ENCODE measurements around the gene CREBL2. TPM values are rescaled to one million over a fixed set of nuclear protein-coding genes. Genes with fewer than 3 reads are reported as not detected.
"Not testable (repeated sequence)": the region's sequence is repeated elsewhere in the genome, so short reads cannot be mapped to it uniquely, and the experiment has no call there.

The CREBL2 gene
- total RNA-seq, 1 donor = 49.9 TPM

GRCh38 chr12:12572659-12573058 lies 39.0 kb upstream of the CREBL2 start:
- DNase-seq (ENCODE audit: low read depth) = no peak
- TF ChIP-seq CTCF (IDR thresholded peaks at IDR 0.05; ENCODE audit: insufficient read depth, low read length) = no peak

DNA sequence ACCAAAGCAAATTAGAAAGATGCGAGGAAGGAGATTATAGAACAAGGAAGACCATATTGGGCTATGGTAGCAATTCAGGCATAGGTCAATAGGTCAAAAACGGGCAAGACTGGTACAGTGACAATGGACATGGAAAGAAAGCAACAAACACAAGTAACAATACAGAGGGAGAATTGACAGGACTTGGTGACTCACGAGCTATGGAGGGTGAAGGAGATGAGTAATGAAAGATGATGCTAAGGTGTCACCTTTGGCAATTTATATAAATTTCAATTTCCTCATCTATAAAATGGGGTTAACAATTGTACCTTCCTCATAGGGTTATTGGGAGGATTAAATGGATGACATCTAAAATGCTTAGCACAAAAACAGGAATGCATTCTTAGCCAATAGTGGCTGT lies 33.9 kb upstream of the CREBL2 start:
- no peak for TF ChIP-seq CTCF (IDR thresholded peaks at IDR 0.05; ENCODE audit: insufficient read depth, low read length)
- H3K4me3 ChIP-seq (ENCODE audit: low read depth, low read length) = no peak overlapping the region
- no peak for DNase-seq (ENCODE audit: low read depth)

More at GRCh38 chr12:12572659-12573058, 39.0 kb upstream of the CREBL2 start:
- no peak overlapping the region for H3K4me3 ChIP-seq (ENCODE audit: low read depth, low read length)

DNA sequence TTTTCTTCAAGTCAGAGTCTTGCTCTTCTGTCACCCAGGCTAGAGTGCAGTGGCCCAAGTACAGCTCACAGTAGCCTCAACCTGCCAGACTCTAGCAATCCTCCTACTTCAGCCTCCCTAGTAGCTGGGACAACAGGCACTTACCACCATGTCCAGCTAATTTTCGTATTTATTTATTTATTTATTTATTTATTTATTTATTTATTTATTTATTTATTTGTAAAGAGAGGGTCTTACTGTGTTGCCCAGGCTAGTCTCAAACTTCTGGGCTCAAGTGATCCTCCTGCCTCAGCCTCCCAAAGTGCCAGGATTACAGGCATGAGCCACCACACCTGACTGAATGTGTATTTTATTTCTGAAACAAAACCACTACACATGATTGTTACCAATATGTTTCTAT lies 31.0 kb upstream of the CREBL2 start:
- DNase-seq (ENCODE audit: low read depth); H3K4me3 ChIP-seq (ENCODE audit: low read depth, low read length): not testable (repeated sequence)

- no peak for DNase-seq (ENCODE audit: low read depth)
- no peak for TF ChIP-seq CTCF (IDR thresholded peaks at IDR 0.05; ENCODE audit: insufficient read depth, low read length)
- H3K4me3 ChIP-seq (ENCODE audit: low read depth, low read length) = no peak overlapping the region
These were observed 29.3 kb upstream of the CREBL2 start for GRCh38 chr12:12582193-12582881.

GRCh38 chr12:12582895-12583303 lies 28.8 kb upstream of the CREBL2 start:
- no peak for TF ChIP-seq CTCF (IDR thresholded peaks at IDR 0.05; ENCODE audit: insufficient read depth, low read length)
- H3K4me3 ChIP-seq (ENCODE audit: low read depth, low read length) = no peak overlapping the region
- DNase-seq (ENCODE audit: low read depth) = no peak

- DNase-seq (ENCODE audit: low read depth) = no peak
- no peak for TF ChIP-seq CTCF (IDR thresholded peaks at IDR 0.05; ENCODE audit: insufficient read depth, low read length)
- H3K4me3 ChIP-seq (ENCODE audit: low read depth, low read length) = no peak overlapping the region
These were observed 28.0 kb upstream of the CREBL2 start for GRCh38 chr12:12583510-12584178.

- DNase-seq (ENCODE audit: low read depth) = peak; percentile 17
- no peak overlapping the region for H3K4me3 ChIP-seq (ENCODE audit: low read depth, low read length)
- no peak for TF ChIP-seq CTCF (IDR thresholded peaks at IDR 0.05; ENCODE audit: insufficient read depth, low read length)
These were observed 26.4 kb upstream of the CREBL2 start for GRCh38 chr12:12585115-12585863.
